Stomach (tissue), 4 donors: ENCODE measurements around the gene LRPPRC.

Experiments
- CTCF ChIP-seq, 7 experiments: fragments of 450-650 bp in 4 of 7; fragments of 200-600 bp in 3 of 7; sonication (generic) in 3 of 7; IDR thresholded peaks; one replicate each; pipeline ENCODE4 v1.5.1; 2016 to 2019; ENCODE audit warnings: antibody characterized with exemption in 7 of 7, control low read depth in 2 of 7, mild to moderate bottlenecking in 1 of 7
- POLR2AphosphoS5 ChIP-seq, 3 donors: sonication (generic); formaldehyde crosslinking; IDR thresholded peaks; one replicate each; pipeline ENCODE4 v1.6.1; 2016; ENCODE audit warnings: antibody characterized with exemption in 3 of 3

GRCh38 chr2:44005846-44006245, 10.1 kb upstream of the LRPPRC start:
- TF ChIP-seq POLR2AphosphoS5 (IDR thresholded peaks at IDR 0.05) (no peak), CTCF (IDR thresholded peaks at IDR 0.05) (no peak)
